Measurements from ENCODE around the gene LCE1E. TPM values are rescaled to one million over a fixed set of nuclear protein-coding genes. Genes with fewer than 3 reads are reported as not detected.

Gene LCE1E, protein sequence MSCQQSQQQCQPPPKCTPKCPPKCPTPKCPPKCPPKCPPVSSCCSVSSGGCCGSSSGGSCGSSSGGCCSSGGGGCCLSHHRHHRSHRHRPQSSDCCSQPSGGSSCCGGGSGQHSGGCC
- not detected for total RNA-seq

DNA sequence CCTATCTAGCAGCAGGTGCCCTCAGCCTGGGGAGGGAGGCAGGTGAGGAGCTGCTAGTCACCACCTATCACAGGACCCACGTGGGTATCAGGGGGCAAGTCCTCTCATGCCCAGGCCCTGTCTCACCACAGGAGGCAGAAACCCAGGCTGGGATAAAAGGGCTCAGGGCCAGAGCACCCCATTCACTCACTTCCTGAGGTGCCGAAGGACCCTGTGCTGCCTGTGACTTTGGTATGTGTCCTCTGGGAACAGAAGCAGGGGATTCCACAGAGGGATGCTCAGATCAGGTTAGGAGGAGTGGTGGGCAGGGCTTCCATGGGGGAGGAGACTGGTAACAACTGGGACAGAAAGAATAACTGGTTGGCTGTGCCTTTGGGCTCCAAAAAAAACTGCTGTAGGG is at the start of gene LCE1E:
TSS of gene LCE1E (plus strand) at position 181 of the 400 bp plus-strand sequence. CDS start 1,043 bp downstream, outside the sequence.
- H3K4me1 ChIP-seq: peaks cover 0 to 11% (median 10%) of the 10 kb centered on the region in 3 donors
- DNase-seq: no peak
- TF ChIP-seq POLR2A (IDR thresholded peaks at IDR 0.05): no peak
- TF ChIP-seq, protein P1, sequence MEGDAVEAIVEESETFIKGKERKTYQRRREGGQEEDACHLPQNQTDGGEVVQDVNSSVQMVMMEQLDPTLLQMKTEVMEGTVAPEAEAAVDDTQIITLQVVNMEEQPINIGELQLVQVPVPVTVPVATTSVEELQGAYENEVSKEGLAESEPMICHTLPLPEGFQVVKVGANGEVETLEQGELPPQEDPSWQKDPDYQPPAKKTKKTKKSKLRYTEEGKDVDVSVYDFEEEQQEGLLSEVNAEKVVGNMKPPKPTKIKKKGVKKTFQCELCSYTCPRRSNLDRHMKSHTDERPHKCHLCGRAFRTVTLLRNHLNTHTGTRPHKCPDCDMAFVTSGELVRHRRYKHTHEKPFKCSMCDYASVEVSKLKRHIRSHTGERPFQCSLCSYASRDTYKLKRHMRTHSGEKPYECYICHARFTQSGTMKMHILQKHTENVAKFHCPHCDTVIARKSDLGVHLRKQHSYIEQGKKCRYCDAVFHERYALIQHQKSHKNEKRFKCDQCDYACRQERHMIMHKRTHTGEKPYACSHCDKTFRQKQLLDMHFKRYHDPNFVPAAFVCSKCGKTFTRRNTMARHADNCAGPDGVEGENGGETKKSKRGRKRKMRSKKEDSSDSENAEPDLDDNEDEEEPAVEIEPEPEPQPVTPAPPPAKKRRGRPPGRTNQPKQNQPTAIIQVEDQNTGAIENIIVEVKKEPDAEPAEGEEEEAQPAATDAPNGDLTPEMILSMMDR (IDR thresholded peaks at IDR 0.05): peak in 1 of 6 experiments; percentile 27
- 35 to 50% methylated on average over 1 to 2 of the region's 2 CpGs for WGBS, 2 donors
- H3K9me3 ChIP-seq: no peaks in the 10 kb centered on the region
- H3K27me3 ChIP-seq: no peaks in the 10 kb centered on the region
- H3K36me3 ChIP-seq: no peaks in the 10 kb centered on the region
- H3K4me3 ChIP-seq: no peak within 1 kb of the TSS
- intact Hi-C loops (cut with DNase I): no loop called here
- no peak within 1 kb of the TSS for H3K27ac ChIP-seq

DNA sequence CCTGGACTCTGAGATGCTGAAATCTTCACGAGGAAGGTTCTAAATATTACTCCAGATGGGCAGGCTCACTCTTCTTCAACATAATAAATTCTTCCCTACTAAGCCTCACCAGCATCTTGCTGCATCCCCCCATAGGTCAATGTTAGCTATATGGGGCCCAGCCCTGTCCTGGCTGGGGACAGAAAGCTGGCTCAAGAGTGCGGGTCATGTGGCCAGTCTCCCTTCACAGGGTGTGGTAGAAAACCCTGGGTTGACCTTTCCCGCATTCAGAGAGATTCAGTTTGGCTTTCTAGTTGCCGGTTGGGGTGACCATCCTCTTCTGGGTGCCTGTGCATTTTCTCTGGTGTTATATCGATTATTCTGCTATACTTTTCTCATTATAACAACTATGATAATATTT is 48.1 kb upstream of the LCE1E start:
- Histone ChIP-seq H3K27ac (no peak overlapping the region), H3K4me1 (peaks cover 0 to 4% (median 0%) of the 10 kb centered on the region in 3 donors), H3K27me3 (no peaks in the 10 kb centered on the region), H3K36me3 (no peaks in the 10 kb centered on the region), H3K4me3 (no peak overlapping the region), H3K9me3 (no peaks in the 10 kb centered on the region)
- 69 to 71% methylated on average over 5 of the region's 5 CpGs for WGBS, 2 donors
- intact Hi-C loops (cut with DNase I): no loop called here
- DNase-seq: no peak
- TF ChIP-seq, protein P1 (IDR thresholded peaks at IDR 0.05): no peak

DNA sequence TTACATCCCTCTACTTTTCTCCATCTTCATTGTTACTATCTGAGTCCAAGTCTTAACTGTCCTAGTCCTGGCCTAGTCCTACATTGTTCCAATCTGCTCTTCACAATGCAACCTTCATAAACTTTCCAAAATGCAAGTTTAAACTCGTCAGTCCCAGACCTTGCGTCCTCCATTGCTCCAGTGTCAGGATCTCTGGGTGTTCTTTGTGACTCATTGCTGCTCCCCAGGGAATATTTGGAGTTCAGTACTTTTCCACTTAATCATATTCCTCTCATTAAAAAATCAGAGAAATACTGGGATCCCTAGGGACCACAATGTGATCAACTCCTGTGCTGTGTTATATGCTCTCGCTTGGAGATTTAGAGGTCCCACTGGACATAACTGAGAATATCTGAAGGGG is 46.2 kb upstream of the LCE1E start:
- DNase-seq: no peak
- no peaks in the 10 kb centered on the region for H3K9me3 ChIP-seq
- TF ChIP-seq, protein P1 (IDR thresholded peaks at IDR 0.05): no peak
- no peak for TF ChIP-seq POLR2A (IDR thresholded peaks at IDR 0.05)
- WGBS, 2 donors: 46 to 69% methylated on average over 3 of the region's 3 CpGs
- H3K4me3 ChIP-seq: no peak overlapping the region
- no peaks in the 10 kb centered on the region for H3K27me3 ChIP-seq
- intact Hi-C loops (cut with DNase I): no loop called here
- H3K36me3 ChIP-seq: no peaks in the 10 kb centered on the region
- H3K27ac ChIP-seq: no peak overlapping the region
- peaks cover 0 to 7% (median 4%) of the 10 kb centered on the region in 3 donors for H3K4me1 ChIP-seq

- intact Hi-C loops (cut with DNase I): no loop called here
- no peak overlapping the region for H3K4me3 ChIP-seq
- no peak overlapping the region for H3K27ac ChIP-seq
Observed at GRCh38 chr1:152741656-152742055, 44.4 kb upstream of the LCE1E start.

DNA sequence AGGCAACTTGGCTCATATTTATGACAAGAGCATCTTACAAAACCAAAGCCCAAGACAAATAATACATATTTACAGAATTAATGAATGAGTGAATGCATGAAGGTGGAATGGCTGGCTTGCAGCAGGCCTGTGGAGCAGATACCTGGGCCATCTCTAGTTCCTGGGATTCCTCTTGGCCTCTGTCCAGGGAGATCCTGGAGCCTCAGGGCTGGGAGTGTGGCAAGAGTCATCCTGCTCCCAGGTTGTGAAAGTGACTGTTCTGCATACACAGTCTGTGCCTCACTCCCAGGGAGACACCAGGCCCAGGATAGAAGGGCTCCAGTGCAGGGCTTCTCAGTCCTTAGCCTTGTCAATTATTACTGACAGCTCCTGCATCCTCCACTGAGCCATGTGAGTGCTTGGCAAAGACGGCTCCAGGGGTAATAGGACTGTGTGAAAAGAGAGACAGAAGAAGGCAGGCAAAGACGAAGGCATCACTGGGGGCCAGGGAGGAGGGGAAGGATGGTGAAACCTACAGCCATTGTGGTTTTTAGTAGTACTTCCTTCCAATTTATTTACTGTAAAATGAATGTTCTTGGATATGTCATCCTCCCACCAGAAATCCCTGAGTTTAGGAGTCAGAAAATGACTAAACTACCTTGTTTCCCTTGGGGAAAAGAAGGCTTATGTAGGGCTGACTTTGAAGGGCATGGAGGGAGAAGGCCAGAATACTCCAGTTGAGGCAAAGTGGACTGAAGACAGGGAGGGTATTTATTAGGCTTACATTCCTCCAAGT is 42.5 kb upstream of the LCE1E start:
- H3K27me3 ChIP-seq: no peaks in the 10 kb centered on the region
- no peak for TF ChIP-seq POLR2A (IDR thresholded peaks at IDR 0.05)
- TF ChIP-seq, protein P1 (IDR thresholded peaks at IDR 0.05): no peak
- no peaks in the 10 kb centered on the region for H3K9me3 ChIP-seq
- H3K27ac ChIP-seq: no peak overlapping the region
- 36 to 58% methylated on average over 2 of the region's 2 CpGs for WGBS, 2 donors
- DNase-seq: no peak
- intact Hi-C loops (cut with DNase I): no loop called here
- no peak overlapping the region for H3K4me3 ChIP-seq
- H3K4me1 ChIP-seq: peaks cover 0 to 7% (median 4%) of the 10 kb centered on the region in 3 donors
- no peaks in the 10 kb centered on the region for H3K36me3 ChIP-seq

More at GRCh38 chr1:152741656-152742055, 44.4 kb upstream of the LCE1E start:
- Histone ChIP-seq H3K9me3 (no peaks in the 10 kb centered on the region), H3K4me1 (peaks cover 0 to 7% (median 4%) of the 10 kb centered on the region in 3 donors), H3K27me3 (no peaks in the 10 kb centered on the region), H3K36me3 (no peaks in the 10 kb centered on the region)
- no peak for TF ChIP-seq POLR2A (IDR thresholded peaks at IDR 0.05)
- TF ChIP-seq, protein P1 (IDR thresholded peaks at IDR 0.05): no peak
- DNase-seq: no peak
